COLO829 (cell line): ENCODE measurements around the gene REXO4.

ENCODE experiments used
- DNase-seq: peaks from one replicate; pipeline ENCODE4 v3.0.0; 2012; ENCODE audit warnings: low spot score

REXO4 gene, protein sequence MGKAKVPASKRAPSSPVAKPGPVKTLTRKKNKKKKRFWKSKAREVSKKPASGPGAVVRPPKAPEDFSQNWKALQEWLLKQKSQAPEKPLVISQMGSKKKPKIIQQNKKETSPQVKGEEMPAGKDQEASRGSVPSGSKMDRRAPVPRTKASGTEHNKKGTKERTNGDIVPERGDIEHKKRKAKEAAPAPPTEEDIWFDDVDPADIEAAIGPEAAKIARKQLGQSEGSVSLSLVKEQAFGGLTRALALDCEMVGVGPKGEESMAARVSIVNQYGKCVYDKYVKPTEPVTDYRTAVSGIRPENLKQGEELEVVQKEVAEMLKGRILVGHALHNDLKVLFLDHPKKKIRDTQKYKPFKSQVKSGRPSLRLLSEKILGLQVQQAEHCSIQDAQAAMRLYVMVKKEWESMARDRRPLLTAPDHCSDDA

DNA sequence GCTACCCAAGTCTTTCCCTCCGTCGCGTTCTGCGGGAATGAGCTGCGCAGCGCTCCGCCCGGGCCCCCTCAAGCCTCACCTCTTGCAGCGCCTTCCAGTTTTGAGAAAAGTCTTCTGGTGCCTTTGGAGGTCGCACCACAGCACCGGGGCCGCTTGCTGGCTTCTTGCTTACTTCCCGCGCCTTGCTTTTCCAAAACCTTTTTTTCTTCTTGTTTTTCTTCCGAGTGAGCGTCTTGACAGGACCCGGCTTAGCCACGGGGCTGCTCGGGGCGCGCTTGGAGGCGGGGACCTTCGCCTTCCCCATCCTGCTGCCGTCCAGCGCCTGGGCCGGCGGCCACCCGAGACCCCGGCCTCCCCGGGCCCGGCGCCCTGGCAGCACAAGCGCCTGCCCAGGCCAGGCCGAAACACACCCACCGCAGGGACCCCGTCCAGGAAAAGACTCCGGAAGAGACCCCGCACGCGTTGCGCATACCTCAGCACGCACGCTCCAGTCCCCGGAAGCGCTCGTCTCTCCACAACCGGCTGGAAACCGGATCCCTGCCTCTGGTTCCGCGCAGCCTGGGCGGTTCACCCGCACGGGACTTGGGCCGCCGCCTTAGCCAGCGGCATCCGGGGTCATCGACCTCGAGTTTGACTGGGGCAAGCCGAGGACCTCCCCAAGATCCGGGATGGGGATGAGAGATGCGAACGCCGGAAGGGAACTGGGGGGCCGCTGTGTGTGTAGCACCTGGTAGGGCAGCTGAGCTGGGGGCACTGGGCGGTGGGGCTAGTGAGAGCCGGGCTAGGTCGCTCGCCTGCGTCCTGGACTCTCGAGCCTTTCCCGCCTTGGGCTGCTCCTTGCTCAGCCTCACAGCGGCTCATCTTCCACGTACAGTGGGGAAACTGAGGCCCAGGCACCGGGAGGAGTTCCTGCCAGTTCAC is at the start of gene REXO4:
REXO4 (minus strand) TSS at position 470 of the 921 bp plus-strand sequence; CDS start at position 304, 166 bp downstream.
- peak; percentile 67 for DNase-seq

- DNase-seq = no peak
Measured at GRCh38 chr9:133467101-133467500, 49.3 kb upstream of the REXO4 start.

- DNase-seq = no peak
Measured at GRCh38 chr9:133465984-133466383, 48.2 kb upstream of the REXO4 start.

DNA sequence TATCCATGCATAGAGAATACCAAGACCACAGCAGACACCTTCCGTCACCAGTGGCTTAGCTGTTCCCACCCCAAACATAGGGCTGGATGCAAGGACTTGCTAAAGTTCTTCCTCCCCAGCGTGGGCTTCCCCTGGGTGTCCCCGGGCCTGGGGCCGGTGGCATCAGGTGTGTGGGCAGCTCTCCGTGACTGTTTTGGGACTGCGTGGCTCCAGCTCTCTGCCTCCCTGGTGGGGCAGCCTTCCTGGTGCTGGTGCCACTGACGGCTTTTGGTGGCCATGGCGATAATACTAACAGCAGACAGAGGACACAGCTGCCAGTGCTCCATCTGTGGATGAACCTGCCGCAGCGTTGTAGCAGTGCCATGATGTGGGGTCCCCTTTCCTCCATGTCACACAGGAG is 46.8 kb upstream of the REXO4 start:
- no peak for DNase-seq

DNA sequence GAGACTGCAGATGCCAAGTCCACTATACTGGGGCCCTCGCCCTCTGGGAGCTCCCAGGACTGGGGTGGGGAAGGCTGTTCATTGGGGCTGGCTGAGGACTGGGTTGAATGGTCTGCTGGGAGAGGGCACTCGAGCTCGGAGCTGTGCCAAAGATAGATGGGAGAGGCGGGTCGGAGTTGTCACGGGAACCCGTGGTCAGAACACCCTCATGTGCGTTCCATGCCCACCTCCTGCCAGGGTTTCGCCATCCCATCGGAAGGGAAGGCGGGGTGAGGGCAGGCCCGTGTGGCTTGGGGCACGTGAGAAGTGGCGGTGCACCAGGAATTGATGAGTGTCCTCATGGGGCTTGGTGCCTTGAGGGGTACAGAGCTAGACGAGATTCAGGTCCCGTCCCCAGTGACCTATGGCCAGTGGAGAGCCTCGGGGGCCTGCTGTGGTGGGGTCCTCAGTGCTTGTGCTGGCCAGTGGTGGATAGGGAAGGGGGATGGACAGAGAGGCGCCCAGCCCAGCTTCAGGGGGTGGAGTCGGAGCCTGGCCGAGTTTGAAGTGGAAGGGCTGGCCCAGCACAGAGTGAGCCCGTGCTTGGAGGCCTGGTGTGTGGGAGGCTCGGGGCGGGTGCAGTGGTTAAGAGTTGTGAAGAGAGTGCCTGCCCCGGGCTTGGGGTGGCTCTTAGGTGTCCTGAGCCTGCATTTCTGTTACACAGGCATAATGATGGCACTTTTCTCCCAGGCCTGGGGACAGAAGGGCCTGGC is 46.2 kb upstream of the REXO4 start:
- DNase-seq = no peak

- no peak for DNase-seq
Measured at GRCh38 chr9:133463234-133463863, 45.5 kb upstream of the REXO4 start.

DNA sequence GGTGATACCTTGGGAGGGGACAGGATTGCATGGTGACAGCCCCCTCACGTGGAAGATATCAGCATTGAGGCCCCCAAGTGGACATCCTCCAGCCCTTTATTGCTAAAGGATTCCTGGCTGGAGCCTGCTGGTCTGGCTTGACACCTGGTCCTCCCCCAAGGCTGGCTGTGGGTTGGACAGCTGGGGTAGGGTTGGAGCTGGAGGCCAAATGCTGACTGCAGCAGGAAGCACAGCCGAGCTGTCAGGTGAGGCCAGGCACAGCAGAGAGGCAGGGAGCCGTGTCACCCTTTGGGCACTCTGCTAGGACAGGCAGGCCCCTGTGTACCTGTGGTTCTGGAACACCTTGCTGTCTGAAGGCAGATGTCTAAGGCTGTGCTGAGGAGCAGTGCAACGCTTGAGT is 44.2 kb upstream of the REXO4 start:
- no peak for DNase-seq

GRCh38 chr9:133460405-133461175 is 42.8 kb upstream of the REXO4 start:
- peak; percentile 51 for DNase-seq

- peak; percentile 98 for DNase-seq
Measured at GRCh38 chr9:133459476-133460404, 41.9 kb upstream of the REXO4 start, which contains the start of gene CACFD1. TSS of gene CACFD1 (plus strand) at chr9:133459978. CDS start at chr9:133460067, 89 bp downstream.

- DNase-seq = no peak
Measured at GRCh38 chr9:133458643-133459312, 41.0 kb upstream of the REXO4 start.

DNA sequence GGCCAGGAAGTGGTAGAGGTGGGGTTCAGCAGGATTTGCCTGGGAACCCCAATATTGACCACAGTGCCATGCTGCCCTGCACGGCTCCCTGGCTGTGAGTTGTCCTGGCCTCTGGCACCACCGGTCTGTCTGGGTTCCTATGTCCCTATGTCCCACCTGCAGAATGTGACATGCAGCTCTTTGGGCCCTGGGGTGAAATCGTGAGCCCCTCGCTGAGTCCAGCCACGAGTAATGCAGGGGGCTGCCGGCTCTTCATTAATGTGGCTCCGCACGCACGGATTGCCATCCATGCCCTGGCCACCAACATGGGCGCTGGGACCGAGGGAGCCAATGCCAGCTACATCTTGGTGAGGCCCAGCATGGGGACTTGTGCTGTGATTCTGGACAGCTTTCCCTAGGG is 39.9 kb upstream of the REXO4 start:
- DNase-seq = no peak

DNA sequence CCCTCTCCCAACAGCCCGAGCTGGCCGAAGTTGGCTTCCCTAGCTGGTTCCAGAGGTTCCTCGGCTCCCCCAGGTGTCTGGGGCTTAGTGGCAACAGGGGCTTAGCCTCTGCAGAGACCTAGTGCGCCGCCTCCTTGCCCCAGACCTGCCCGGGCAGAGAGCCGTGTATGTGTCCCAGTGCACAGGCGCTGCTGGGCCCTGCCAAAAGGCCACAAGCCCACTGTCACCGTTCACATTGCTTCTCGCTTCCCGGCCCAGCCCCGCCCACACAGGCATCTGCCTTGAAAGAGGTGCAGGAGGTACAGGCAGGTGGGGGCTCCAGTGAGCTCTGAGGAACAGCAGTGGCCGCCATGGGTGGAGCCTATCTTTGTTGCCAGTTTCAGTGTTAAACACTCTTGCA is 39.4 kb upstream of the REXO4 start:
- DNase-seq = no peak

- no peak for DNase-seq
Measured at GRCh38 chr9:133456409-133456808, 38.6 kb upstream of the REXO4 start.

DNA sequence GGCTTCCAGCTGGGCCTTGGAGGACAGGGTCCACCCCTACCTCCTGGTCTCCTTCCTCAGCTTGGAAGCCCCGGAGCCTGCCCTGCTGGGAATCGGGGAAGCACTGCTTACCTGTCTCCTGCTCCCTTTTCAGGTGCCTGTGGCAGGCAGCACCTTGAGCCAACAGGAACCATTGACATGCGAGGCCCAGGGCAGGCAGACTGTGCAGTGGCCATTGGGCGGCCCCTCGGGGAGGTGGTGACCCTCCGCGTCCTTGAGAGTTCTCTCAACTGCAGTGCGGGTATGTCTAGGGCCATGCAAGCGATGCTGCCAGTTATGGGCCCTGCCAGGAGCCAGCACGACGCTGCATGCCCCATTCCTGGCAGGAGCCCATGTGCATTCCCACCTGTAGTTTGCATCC is 38.1 kb upstream of the REXO4 start:
- DNase-seq = no peak

DNA sequence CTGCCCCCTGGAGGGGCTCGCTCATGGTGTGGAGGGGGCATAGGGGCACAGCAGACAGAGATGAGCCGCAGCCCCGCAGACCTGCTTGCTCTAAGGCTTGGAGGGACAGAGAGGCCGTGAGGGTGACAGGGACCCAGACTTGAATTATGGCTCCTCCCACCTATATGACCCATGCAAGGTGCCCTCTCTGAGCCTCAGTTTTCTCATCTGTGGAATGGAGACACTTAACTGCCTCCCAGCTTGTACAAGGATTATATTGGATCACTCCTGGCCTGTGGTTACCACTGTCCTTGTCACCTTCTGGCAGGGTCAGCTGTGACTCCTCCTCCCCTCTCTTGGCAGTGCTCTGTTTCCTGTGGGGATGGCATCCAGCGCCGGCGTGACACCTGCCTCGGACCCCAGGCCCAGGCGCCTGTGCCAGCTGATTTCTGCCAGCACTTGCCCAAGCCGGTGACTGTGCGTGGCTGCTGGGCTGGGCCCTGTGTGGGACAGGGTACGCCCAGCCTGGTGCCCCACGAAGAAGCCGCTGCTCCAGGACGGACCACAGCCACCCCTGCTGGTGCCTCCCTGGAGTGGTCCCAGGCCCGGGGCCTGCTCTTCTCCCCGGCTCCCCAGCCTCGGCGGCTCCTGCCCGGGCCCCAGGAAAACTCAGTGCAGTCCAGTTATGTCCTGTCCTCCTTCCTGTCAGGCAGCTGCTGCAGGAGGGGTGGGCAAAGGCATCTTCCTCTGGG is 37.3 kb upstream of the REXO4 start:
- DNase-seq = no peak

GRCh38 chr9:133454325-133454724 is 36.5 kb upstream of the REXO4 start:
- DNase-seq = no peak

DNA sequence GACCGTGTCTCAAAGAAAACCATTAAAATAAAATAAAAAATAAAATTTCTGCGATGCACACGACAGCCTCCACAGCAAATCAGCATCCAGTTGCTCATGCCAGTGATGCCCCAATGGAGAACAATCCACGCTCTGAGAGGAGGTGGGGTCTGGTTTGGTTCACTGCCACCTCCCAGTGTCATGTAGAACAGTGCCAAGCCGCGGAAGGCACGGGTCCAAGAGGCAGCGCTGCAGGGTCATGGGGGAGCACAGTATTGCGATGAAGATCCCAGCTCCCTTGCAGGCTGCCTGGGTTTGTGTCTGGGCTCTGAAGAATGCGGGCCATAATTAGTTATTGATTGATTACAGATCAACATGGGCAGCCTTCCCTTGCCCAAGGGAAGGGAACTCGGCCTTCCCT is 35.8 kb upstream of the REXO4 start:
- DNase-seq = no peak

DNA sequence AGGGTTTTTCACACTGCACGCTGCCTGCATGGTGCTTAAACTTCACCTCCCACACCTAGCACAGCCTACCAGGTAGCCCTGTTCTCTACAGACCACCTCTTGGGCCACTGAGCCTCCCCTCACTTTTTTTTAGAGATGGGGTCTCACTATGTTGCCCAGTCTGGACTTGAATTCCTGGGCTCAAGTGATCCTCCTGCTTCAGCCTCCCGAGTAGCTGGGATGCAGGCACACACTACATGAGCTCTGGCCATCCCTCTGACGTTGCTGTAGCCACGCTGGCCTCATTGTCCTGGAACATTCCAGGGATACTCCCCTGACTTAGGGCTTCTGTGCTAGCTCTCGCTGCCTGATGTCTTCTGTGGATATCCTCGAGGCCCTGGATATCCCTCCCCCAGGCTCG is 34.8 kb upstream of the REXO4 start:
- no peak for DNase-seq
